Measurements from ENCODE around the gene MYL1. TPM values are rescaled to one million over a fixed set of nuclear protein-coding genes. Genes with fewer than 3 reads are reported as not detected.
A peak's percentile ranks its signal among the peaks of the same experiment; 100 is the strongest.

The MYL1 gene
- total RNA-seq, 6 donors from 2014 or later, result not detected

DNA sequence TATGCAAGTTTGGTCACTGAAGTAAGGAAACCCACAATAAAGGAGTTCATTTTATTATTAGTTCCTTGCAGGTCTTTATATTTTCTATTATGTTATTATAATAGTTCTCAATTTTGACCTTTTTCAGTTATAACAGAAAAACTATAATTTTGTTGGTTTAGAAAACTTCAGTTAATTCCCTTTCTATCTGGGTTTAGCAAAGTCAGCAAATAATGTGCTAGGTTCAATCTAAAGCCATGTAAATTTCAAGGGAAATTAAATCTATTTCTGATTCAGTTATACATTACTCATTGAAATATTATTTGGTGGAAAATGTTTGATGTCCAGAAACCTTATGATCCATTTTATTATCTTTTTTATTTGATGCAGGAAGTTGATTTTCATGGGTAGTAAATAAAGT, 43.7 kb downstream of the MYL1 start:
- H3K4me1 ChIP-seq, result no peaks in the 10 kb centered on the region
- no peaks in the 10 kb centered on the region for H3K27me3 ChIP-seq
- no peaks in the 10 kb centered on the region for H3K9me3 ChIP-seq
- ATAC-seq (ENCODE audit: low FRiP score in 2 of 2) (no peak), DNase-seq (no peak)
- H3K27ac ChIP-seq, result no peak overlapping the region
- no peak overlapping the region for H3K4me3 ChIP-seq
- no peaks in the 10 kb centered on the region for H3K36me3 ChIP-seq
- no peak for TF ChIP-seq POLR2AphosphoS5 (IDR thresholded peaks at IDR 0.05)

DNA sequence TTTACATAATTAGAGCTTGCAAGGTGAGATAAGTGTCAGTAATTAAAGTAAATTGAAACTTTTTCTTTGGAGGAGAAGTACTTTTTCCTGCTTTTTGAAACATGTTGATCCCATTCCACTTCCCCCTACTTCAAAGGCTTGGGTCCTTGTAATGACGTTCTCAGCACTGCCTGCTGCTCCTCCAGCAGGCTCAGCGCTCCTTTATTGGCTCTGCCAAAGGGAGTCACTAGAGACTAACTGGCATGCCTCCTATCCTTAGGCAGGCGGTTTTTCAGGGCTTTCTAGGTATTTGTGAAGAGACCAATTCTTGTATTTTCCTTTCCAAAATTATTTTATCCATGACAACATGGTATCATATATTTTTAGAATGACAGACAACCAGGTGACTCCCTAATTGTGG, 45.8 kb downstream of the MYL1 start:
- H3K27ac ChIP-seq, result no peak overlapping the region
- H3K27me3 ChIP-seq, result no peaks in the 10 kb centered on the region
- 23 to 24% methylated on average over 3 of the region's 3 CpGs for WGBS, 2 donors
- DNase-seq (peak in 1 of 2 donors; percentile 51), ATAC-seq (ENCODE audit: low FRiP score in 2 of 2) (peak in 1 of 2 donors; percentile 69)
- no peaks in the 10 kb centered on the region for H3K36me3 ChIP-seq
- H3K4me1 ChIP-seq, result no peaks in the 10 kb centered on the region
- TF ChIP-seq, protein P1, sequence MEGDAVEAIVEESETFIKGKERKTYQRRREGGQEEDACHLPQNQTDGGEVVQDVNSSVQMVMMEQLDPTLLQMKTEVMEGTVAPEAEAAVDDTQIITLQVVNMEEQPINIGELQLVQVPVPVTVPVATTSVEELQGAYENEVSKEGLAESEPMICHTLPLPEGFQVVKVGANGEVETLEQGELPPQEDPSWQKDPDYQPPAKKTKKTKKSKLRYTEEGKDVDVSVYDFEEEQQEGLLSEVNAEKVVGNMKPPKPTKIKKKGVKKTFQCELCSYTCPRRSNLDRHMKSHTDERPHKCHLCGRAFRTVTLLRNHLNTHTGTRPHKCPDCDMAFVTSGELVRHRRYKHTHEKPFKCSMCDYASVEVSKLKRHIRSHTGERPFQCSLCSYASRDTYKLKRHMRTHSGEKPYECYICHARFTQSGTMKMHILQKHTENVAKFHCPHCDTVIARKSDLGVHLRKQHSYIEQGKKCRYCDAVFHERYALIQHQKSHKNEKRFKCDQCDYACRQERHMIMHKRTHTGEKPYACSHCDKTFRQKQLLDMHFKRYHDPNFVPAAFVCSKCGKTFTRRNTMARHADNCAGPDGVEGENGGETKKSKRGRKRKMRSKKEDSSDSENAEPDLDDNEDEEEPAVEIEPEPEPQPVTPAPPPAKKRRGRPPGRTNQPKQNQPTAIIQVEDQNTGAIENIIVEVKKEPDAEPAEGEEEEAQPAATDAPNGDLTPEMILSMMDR (IDR thresholded peaks at IDR 0.05), result no peak
- no peak for TF ChIP-seq POLR2AphosphoS5 (IDR thresholded peaks at IDR 0.05)
- TF ChIP-seq POLR2A (IDR thresholded peaks at IDR 0.05), result no peak
- no peak for TF ChIP-seq EP300 (IDR thresholded peaks at IDR 0.05)
- H3K9me3 ChIP-seq, result no peaks in the 10 kb centered on the region
- H3K4me3 ChIP-seq, result no peak overlapping the region

DNA sequence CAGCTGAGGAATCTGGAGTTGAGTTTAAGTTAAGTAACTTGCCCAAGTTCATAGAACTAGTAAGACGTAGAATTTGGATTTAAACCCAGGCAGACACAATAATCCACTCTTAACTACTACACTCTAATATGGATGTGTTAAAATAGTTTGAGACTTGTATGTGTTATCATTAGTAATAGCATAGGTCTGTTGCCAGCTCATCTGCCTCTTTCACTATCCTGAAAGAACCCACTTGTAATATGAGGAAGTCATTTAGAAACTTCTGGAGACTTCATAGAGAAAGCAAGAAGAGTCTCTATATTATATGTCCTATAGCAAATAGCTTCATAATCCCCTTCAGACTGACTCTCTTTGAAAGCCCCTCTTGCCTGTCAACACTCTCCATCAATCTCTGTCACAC, 46.7 kb downstream of the MYL1 start:
- Histone ChIP-seq H3K27me3 (no peaks in the 10 kb centered on the region), H3K4me3 (no peak overlapping the region), H3K9me3 (no peaks in the 10 kb centered on the region), H3K4me1 (no peaks in the 10 kb centered on the region), H3K27ac (no peak overlapping the region), H3K36me3 (no peaks in the 10 kb centered on the region)
- no peak for ATAC-seq (ENCODE audit: low FRiP score in 2 of 2)
- 94 to 96% methylated on average over 1 of the region's 1 CpG for WGBS, 2 donors
- TF ChIP-seq EP300 (IDR thresholded peaks at IDR 0.05), result no peak
- TF ChIP-seq, protein P1 (IDR thresholded peaks at IDR 0.05), result no peak
- no peak for TF ChIP-seq POLR2A (IDR thresholded peaks at IDR 0.05)
- no peak for TF ChIP-seq POLR2AphosphoS5 (IDR thresholded peaks at IDR 0.05)
- DNase-seq, result no peak

DNA sequence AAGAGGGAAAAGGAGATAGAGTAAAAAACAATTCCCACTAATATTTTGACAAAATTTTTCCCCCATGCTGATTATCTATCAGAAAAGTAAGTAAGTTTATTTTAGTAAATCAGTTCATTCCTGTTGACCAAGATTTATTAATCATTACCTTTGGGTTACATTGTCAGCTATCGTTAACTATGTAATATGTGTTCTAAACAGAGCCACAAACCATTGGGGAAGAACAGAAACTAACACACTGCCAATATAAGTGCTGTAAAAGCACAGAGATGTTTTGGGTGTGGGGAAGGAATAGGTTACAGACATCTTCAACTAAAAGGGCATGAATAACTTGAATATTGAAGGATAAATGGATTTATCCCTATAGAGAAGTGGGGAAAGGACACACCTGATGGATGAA, 47.3 kb downstream of the MYL1 start:
- ATAC-seq (ENCODE audit: low FRiP score in 2 of 2) (no peak), DNase-seq (no peak)
- no peaks in the 10 kb centered on the region for H3K9me3 ChIP-seq
- 61 to 71% methylated on average over 1 of the region's 1 CpG for WGBS, 2 donors
- no peak overlapping the region for H3K4me3 ChIP-seq
- H3K27me3 ChIP-seq, result no peaks in the 10 kb centered on the region
- no peak overlapping the region for H3K27ac ChIP-seq
- TF ChIP-seq POLR2AphosphoS5 (IDR thresholded peaks at IDR 0.05), result no peak
- no peaks in the 10 kb centered on the region for H3K4me1 ChIP-seq
- no peaks in the 10 kb centered on the region for H3K36me3 ChIP-seq

DNA sequence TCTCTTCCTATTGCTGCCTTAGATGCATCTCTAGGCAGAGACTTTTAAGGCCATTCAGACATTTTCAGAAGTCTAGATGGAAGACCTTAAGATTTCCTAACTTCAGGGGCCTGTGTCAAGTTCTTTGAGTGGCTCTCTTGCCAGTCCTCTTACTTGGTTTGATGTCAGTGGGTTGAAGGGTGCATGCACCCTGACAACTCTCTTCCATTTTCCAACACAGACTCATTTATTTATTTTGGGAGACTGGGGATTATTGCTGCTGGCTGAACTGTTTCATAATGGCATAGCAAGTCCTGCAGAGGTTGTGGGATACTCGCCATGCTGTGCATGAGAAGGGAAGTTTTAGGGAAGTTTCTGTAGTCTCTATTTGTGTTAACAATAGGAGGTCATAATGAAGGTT, 50.7 kb downstream of the MYL1 start:
- Histone ChIP-seq H3K27me3 (no peaks in the 10 kb centered on the region), H3K9me3 (no peaks in the 10 kb centered on the region), H3K4me3 (no peak overlapping the region), H3K36me3 (no peaks in the 10 kb centered on the region), H3K27ac (no peak overlapping the region), H3K4me1 (no peaks in the 10 kb centered on the region)
- WGBS, 2 donors, result 53 to 78% methylated on average over 1 of the region's 1 CpG
- TF ChIP-seq EP300 (IDR thresholded peaks at IDR 0.05), result no peak
- TF ChIP-seq, protein P1 (IDR thresholded peaks at IDR 0.05), result no peak
- TF ChIP-seq POLR2A (IDR thresholded peaks at IDR 0.05), result no peak
- no peak for TF ChIP-seq POLR2AphosphoS5 (IDR thresholded peaks at IDR 0.05)
- DNase-seq, result no peak
- peak in 1 of 2 donors; percentile 46 for ATAC-seq (ENCODE audit: low FRiP score in 2 of 2)

DNA sequence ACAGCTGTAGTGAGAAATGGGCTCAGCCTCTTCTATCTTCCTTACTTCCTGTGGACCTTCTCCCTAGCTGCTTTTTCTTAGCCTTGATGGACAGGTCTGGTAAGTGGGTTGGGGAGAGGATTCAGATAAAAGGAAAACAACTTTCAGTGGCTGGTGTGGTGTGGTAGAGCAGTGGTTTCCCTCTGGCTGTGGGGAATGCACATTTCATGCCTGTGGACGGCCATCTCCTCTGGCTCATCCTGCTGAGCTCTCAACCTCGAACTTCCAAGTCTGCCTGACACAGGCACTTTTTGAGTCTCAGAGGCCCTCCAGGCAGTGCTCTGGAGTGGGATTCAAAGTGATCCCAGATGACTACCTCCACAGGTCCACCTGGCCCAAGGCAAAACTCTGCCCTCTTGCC, 51.1 kb downstream of the MYL1 start:
- ATAC-seq (ENCODE audit: low FRiP score in 2 of 2) (no peak), DNase-seq (no peak)
- Histone ChIP-seq H3K27ac (no peak overlapping the region), H3K27me3 (no peaks in the 10 kb centered on the region), H3K36me3 (no peaks in the 10 kb centered on the region), H3K4me3 (no peak overlapping the region), H3K4me1 (no peaks in the 10 kb centered on the region), H3K9me3 (no peaks in the 10 kb centered on the region)
- TF ChIP-seq, protein P1 (IDR thresholded peaks at IDR 0.05), result no peak
- TF ChIP-seq POLR2A (IDR thresholded peaks at IDR 0.05) (no peak), POLR2AphosphoS5 (IDR thresholded peaks at IDR 0.05) (no peak), EP300 (IDR thresholded peaks at IDR 0.05) (no peak)
- 75 to 81% methylated on average over 2 of the region's 2 CpGs for WGBS, 2 donors
